ENCODE measurements around the gene PCDHGA1.

Gene PCDHGA1

DNA sequence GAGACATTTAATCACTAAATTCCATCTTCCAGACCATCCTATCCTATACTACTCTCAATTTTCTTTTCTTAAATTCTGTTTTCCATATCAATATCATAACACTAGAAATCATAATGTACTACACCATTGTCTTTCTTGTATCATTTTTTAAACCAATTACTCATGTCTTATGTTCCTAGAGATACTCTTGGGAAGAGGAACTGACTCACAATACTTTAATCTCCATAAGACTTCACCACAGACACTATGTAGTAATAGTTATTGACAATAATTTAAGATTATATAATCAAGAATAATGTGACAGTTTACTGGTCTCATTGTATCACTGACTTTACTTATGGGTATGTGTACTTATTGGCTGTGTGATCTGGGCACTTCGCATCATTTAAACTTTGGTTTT is 202.4 kb downstream of the PCDHGA1 start:
- no peak for DNase-seq (ENCODE audit: low spot score)
- Histone ChIP-seq H3K27ac (no peak overlapping the region), H3K4me3 (no peak overlapping the region)
- TF ChIP-seq, protein P1, sequence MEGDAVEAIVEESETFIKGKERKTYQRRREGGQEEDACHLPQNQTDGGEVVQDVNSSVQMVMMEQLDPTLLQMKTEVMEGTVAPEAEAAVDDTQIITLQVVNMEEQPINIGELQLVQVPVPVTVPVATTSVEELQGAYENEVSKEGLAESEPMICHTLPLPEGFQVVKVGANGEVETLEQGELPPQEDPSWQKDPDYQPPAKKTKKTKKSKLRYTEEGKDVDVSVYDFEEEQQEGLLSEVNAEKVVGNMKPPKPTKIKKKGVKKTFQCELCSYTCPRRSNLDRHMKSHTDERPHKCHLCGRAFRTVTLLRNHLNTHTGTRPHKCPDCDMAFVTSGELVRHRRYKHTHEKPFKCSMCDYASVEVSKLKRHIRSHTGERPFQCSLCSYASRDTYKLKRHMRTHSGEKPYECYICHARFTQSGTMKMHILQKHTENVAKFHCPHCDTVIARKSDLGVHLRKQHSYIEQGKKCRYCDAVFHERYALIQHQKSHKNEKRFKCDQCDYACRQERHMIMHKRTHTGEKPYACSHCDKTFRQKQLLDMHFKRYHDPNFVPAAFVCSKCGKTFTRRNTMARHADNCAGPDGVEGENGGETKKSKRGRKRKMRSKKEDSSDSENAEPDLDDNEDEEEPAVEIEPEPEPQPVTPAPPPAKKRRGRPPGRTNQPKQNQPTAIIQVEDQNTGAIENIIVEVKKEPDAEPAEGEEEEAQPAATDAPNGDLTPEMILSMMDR (IDR thresholded peaks at IDR 0.05), result no peak

DNA sequence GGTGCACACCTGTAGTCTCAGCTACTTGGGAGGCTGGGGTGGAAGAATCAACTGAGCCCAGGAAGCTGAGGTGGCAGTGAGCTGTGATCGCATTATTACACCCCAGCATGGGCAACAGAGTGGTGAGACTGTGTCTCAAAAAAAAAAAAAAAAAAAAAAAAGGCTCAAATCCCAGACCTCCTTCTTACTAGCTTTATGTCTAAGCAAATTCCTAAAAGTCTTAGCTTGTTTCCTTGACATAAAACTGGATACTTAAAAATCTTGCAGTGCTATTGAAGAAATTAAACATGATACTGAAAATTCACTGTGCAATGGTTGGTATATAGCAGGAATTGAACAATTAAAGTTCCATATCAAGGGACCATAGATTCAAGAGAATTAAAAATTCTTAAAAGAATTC is 203.6 kb downstream of the PCDHGA1 start:
- no peak for DNase-seq (ENCODE audit: low spot score)
- no peak overlapping the region for H3K4me3 ChIP-seq
- no peak overlapping the region for H3K27ac ChIP-seq
- TF ChIP-seq, protein P1 (IDR thresholded peaks at IDR 0.05), result no peak

DNA sequence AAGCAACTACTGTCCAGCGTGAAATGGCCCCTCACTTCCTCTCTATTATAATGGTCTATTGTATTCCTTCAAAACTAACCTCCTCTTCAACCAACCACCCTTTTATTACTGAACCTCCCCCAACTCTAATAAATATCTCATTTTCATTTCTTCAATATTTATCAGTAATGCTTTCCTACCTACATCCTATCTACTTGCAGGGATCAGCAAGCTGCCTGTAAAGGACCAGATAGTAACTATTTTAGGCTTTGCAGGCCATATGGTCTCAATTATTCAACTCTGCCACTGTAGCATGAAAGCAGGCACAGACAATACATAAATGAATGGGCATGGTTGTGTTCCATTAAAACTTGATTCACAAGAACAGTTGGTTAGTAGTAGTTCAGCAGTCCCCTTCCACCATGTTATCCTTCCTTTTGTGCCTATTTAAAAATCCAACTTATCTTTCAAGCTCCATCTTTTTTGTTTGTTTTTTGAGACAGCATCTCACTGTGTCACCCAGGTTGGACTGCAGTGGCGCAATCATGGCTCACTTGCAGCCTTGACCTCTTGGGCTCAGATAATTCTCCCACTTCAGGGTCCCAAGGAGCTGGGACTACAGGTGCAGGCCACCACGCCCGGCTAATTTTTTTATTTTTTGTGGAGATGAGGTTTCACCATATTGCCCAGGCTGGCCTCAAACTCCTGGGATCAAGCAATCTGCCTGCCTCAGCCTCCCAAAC is 204.3 kb downstream of the PCDHGA1 start:
- TF ChIP-seq, protein P1 (IDR thresholded peaks at IDR 0.05), result no peak
- no peak overlapping the region for H3K4me3 ChIP-seq

DNA sequence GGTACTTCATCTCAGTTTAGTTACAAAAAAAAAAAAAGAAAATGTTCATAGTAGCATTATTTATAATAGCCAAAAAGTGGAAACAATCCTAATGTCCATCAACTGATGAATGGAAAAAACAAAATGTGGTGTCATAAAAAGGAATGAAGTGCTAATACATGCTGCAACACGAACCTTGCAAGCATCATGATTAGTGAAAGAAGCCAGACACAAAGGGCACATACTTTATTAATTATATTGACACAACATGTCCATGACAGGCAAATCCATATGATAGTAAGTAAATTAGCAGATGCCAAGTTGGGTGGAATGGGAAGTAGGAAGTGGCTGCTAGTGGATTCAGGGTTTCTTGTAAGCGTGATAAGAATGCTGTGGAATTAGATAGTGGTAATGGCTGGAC is 212.7 kb downstream of the PCDHGA1 start:
- TF ChIP-seq, protein P1 (IDR thresholded peaks at IDR 0.05), result no peak
- DNase-seq (ENCODE audit: low spot score), result no peak
- no peak overlapping the region for H3K4me3 ChIP-seq
- H3K27ac ChIP-seq, result no peak overlapping the region

More for the DNA sequence above, 204.3 kb downstream of the PCDHGA1 start:
- no peak for DNase-seq (ENCODE audit: low spot score)
- no peak overlapping the region for H3K27ac ChIP-seq

DNA sequence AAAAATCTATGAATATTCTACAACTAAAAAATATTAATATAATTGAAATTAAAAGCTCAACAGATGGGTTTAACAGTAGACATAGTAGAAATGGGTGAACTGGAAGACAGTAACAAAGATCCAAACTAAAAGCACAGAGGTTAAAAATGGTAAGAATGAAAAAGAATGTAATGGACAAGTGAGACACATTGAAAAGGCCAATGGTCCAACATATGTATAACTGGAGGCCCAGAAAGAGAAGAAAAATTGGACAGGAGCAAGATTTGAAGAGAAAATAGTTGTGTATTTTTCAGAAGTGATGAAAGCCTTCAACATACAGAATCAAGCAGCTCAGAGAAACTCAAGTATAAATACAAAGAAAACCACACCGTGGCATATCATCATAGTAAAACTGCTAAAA is 217.2 kb downstream of the PCDHGA1 start:
- Histone ChIP-seq H3K27ac (no peak overlapping the region), H3K4me3 (no peak overlapping the region)
- no peak for DNase-seq (ENCODE audit: low spot score)
- TF ChIP-seq, protein P1 (IDR thresholded peaks at IDR 0.05), result no peak

DNA sequence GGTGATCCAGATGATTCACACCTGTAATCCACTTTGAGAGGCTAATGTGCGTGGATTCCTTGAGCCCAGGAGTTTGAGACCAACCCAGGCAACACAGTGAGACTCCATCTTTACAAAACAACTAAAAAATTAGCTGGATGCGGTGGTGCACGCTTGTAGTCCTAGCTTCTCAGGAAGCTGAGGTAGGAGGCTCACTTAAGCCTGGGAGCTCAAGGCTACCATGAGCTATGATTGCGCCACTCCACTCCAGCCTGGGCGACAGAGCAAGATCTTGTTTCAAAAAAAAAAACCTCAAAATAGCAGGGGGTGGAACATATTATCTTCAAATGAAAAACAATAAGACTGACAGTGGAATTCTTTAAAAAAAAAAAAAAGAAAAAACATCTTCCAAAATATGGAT is 217.6 kb downstream of the PCDHGA1 start:
- Histone ChIP-seq H3K27ac (no peak overlapping the region), H3K4me3 (no peak overlapping the region)
- TF ChIP-seq, protein P1 (IDR thresholded peaks at IDR 0.05), result no peak
- no peak for DNase-seq (ENCODE audit: low spot score)

DNA sequence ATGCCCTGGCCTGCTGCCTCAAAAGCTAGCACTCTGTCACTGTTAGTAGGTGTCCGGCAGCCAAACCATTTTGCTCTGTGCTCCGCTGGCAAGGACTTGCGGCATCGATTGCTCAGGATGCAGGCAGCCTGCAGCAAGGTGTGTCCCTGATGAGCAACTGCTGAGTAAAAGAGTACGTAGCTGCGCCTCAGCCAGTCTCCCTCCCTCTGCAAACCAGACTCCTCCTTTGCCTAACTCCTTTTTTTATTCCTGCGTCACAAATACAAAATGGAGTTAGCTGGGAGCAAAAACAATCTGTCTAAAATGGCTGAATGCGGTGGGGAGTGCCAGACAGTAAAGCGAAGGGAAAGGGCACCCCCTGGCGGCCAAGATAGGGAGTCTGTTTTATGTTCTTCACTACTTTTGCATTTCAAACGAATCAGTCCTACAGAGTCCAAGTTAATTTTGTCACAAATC is 227.4 kb downstream of the PCDHGA1 start:
- Histone ChIP-seq H3K27ac (peak overlapping the region; percentile 77 to 82), H3K4me3 (peak overlapping the region; percentile 33)
- TF ChIP-seq, protein P1 (IDR thresholded peaks at IDR 0.05), result peak; percentile 75
- DNase-seq (ENCODE audit: low spot score), result peak; percentile 91

Measured in coronary artery (tissue), 2 donors.